Uterus (tissue), 4 donors: ENCODE measurements around the gene ADAMTSL5. TPM values are rescaled to one million over a fixed set of nuclear protein-coding genes. Genes with fewer than 3 reads are reported as not detected.
A peak's percentile ranks its signal among the peaks of the same experiment; 100 is the strongest.

Experiments used
- DNase-seq, 2 donors: peaks; one replicate each; pipeline ENCODE4 v3.0.0-alpha.2; 2019 to 2020
- H3K27ac ChIP-seq, 2 donors: fragments of 200-600 bp; sonication (generic); 1 replicate in 1 of 2; 2 replicates in 1 of 2; pipeline ENCODE4 v1.5.1; 2016 to 2018
- H3K27me3 ChIP-seq, 2 donors: fragments of 200-600 bp; sonication (generic); one replicate each; pipeline ENCODE4 v1.5.1; 2018 to 2019; ENCODE audit warnings: control low read depth in 1 of 2
- H3K36me3 ChIP-seq, 2 donors: fragments of 200-600 bp; sonication (generic); one replicate each; pipeline ENCODE4 v1.5.1; 2019; ENCODE audit warnings: control low read depth in 1 of 2
- H3K4me1 ChIP-seq, 2 donors: fragments of 200-600 bp; sonication (generic); one replicate each; pipeline ENCODE4 v1.5.1; 2018 to 2019; ENCODE audit warnings: control low read depth in 1 of 2
- H3K4me3 ChIP-seq, 2 donors: fragments of 200-600 bp; sonication (generic); 1 replicate in 1 of 2; 2 replicates in 1 of 2; pipeline ENCODE4 v1.5.1; 2018 to 2019; ENCODE audit warnings: mild to moderate bottlenecking in 1 of 2
- H3K9me3 ChIP-seq, 2 donors: fragments of 200-600 bp; sonication (generic); one replicate each; pipeline ENCODE4 v1.5.1; 2019; ENCODE audit warnings: control low read depth in 1 of 2
- CTCF ChIP-seq, 4 experiments: fragments of 200-600 bp in 2 of 4; fragments of 450-650 bp in 2 of 4; sonication (generic) in 2 of 4; IDR thresholded peaks; one replicate each; pipeline ENCODE4 v1.5.1; 2016 to 2019; ENCODE audit warnings: antibody characterized with exemption in 4 of 4, mild to moderate bottlenecking in 2 of 4, moderate library complexity in 1 of 4
- POLR2A ChIP-seq, 2 donors: fragments of 450-650 bp; IDR thresholded peaks; one replicate each; pipeline ENCODE4 v1.6.1; 2016; ENCODE audit warnings: antibody characterized with exemption in 2 of 2, mild to moderate bottlenecking in 1 of 2, moderate library complexity in 1 of 2
- intact Hi-C: fragments of 100-400 bp; cut with DNase I; formaldehyde crosslinking; loops from one replicate; pipeline ENCODE4 v1.15.1; 2023; ENCODE audit warnings: low total_unique reads
- total RNA-seq, 4 donors: library from RNA; depleted of rRNA in 3 of 4; stranded (reverse); fragments of >200 nt in 3 of 4; gene quantifications; one replicate each; pipeline versions ENCODE4 v1.1.0 to v1.2.4, GENCODE V29; 2014 to 2023
- donor health status: DM: yes; HTN: yes; CAD: no.

Gene ADAMTSL5
- total RNA-seq, 4 donors from 2014 or later = 3.5 to 39.4 (median 12.6) TPM

GRCh38 chr19:1514986-1515721 lies 2.3 kb upstream of the ADAMTSL5 start:
- intact Hi-C loops = no loop called here
- H3K36me3 ChIP-seq = no peaks in the 10 kb centered on the region
- DNase-seq = no peak
- H3K27ac ChIP-seq = no peak overlapping the region
- H3K4me1 ChIP-seq = no peaks in the 10 kb centered on the region
- no peak for TF ChIP-seq POLR2A (IDR thresholded peaks at IDR 0.05)
- TF ChIP-seq CTCF (IDR thresholded peaks at IDR 0.05) = no peak
- H3K9me3 ChIP-seq = no peaks in the 10 kb centered on the region
- H3K27me3 ChIP-seq = no peaks in the 10 kb centered on the region
- no peak overlapping the region for H3K4me3 ChIP-seq

GRCh38 chr19:1514295-1514661 lies 1.5 kb upstream of the ADAMTSL5 start:
- intact Hi-C loops = no loop called here
- H3K36me3 ChIP-seq = no peaks in the 10 kb centered on the region
- no peak overlapping the region for H3K4me3 ChIP-seq
- DNase-seq = no peak
- H3K4me1 ChIP-seq = no peaks in the 10 kb centered on the region
- no peak for TF ChIP-seq CTCF (IDR thresholded peaks at IDR 0.05)
- no peak for TF ChIP-seq POLR2A (IDR thresholded peaks at IDR 0.05)
- no peaks in the 10 kb centered on the region for H3K27me3 ChIP-seq
- H3K9me3 ChIP-seq = no peaks in the 10 kb centered on the region
- peak overlapping the region in 1 of 2 donors; percentile 91 for H3K27ac ChIP-seq

- peak; percentile 42 to 58 for DNase-seq
- peak overlapping the region; percentile 91 for H3K27ac ChIP-seq
- H3K9me3 ChIP-seq = no peaks in the 10 kb centered on the region
- H3K4me3 ChIP-seq = peak overlapping the region; percentile 52 to 53
- no peaks in the 10 kb centered on the region for H3K36me3 ChIP-seq
- H3K27me3 ChIP-seq = no peaks in the 10 kb centered on the region
- no peaks in the 10 kb centered on the region for H3K4me1 ChIP-seq
- intact Hi-C loops = no loop called here
- TF ChIP-seq POLR2A (IDR thresholded peaks at IDR 0.05) (no peak), CTCF (IDR thresholded peaks at IDR 0.05) (peak; percentile 36 to 50 (median 38))
Measured at GRCh38 chr19:1513499-1514294, 878 bp upstream of the ADAMTSL5 start.

- Histone ChIP-seq H3K4me1 (no peaks in the 10 kb centered on the region), H3K27me3 (no peaks in the 10 kb centered on the region), H3K27ac (peak overlapping the region; percentile 91), H3K4me3 (no peak overlapping the region), H3K9me3 (no peaks in the 10 kb centered on the region), H3K36me3 (no peaks in the 10 kb centered on the region)
- intact Hi-C loops = no loop called here
- DNase-seq = no peak
- no peak for TF ChIP-seq POLR2A (IDR thresholded peaks at IDR 0.05)
- TF ChIP-seq CTCF (IDR thresholded peaks at IDR 0.05) = no peak
Measured at GRCh38 chr19:1511318-1512317, 1.2 kb downstream of the ADAMTSL5 start.
